OCI-LY1 (cell line): ENCODE data around the gene WFDC1.

Experiments used
- H2AFZ ChIP-seq: fragments of 200-600 bp; sonication (generic), shearing (Covaris generic); 2 replicates; pipeline ENCODE4 v1.6.0; 2014; ENCODE audit warnings: antibody characterized with exemption, mild to moderate bottlenecking, low read length
- H3F3A ChIP-seq: fragments of 200-600 bp; sonication (generic), shearing (Covaris generic); 2 replicates; pipeline ENCODE4 v1.6.0; 2014; ENCODE audit warnings: mild to moderate bottlenecking, antibody characterized with exemption, low read length, moderate library complexity; ENCODE audit not compliant: insufficient read depth
- H3K27ac ChIP-seq: fragments of 200-600 bp; sonication (generic); 2 replicates; pipeline ENCODE4 v1.5.1; 2014; ENCODE audit warnings: low read length, mixed run types, mild to moderate bottlenecking, low read depth; ENCODE audit not compliant: poor library complexity, severe bottlenecking
- H3K27me3 ChIP-seq: fragments of 200-600 bp; sonication (generic); 2 replicates; pipeline ENCODE4 v1.6.0; 2014; ENCODE audit warnings: antibody characterized with exemption, mild to moderate bottlenecking, low read length, moderate library complexity; ENCODE audit not compliant: insufficient read depth
- H3K36me3 ChIP-seq: fragments of 200-600 bp; sonication (generic); 2 replicates; pipeline ENCODE4 v1.6.1; 2014; ENCODE audit warnings: mild to moderate bottlenecking, antibody characterized with exemption, low read length, moderate library complexity, mixed read lengths; ENCODE audit not compliant: insufficient read depth
- H3K4me1 ChIP-seq: fragments of 200-600 bp; sonication (generic); 2 replicates; pipeline ENCODE4 v1.5.1; 2014; ENCODE audit warnings: mild to moderate bottlenecking, low read length, moderate library complexity; ENCODE audit not compliant: insufficient read depth, severe bottlenecking
- H3K4me2 ChIP-seq: fragments of 200-600 bp; sonication (generic), shearing (Covaris generic); 2 replicates; pipeline ENCODE4 v1.6.1; 2014; ENCODE audit warnings: low read length
- H3K4me3 ChIP-seq: fragments of 200-600 bp; sonication (generic); 2 replicates; pipeline ENCODE4 v1.5.1; 2014; ENCODE audit warnings: low read length, low read depth, mild to moderate bottlenecking, mixed read lengths; ENCODE audit not compliant: poor library complexity, severe bottlenecking
- H3K79me2 ChIP-seq: fragments of 200-600 bp; shearing (Covaris generic); 2 replicates; pipeline ENCODE4 v1.6.1; 2016; ENCODE audit warnings: mixed run types, low read length, mixed read lengths; ENCODE audit not compliant: insufficient read depth
- H3K9ac ChIP-seq: fragments of 200-600 bp; sonication (generic), shearing (Covaris generic); 2 replicates; pipeline ENCODE4 v1.6.1; 2014; ENCODE audit warnings: mild to moderate bottlenecking, low read length, mixed read lengths
- H3K9me2 ChIP-seq: fragments of 200-600 bp; sonication (generic), shearing (Covaris generic); 2 replicates; pipeline ENCODE4 v1.6.1; 2014; ENCODE audit warnings: low read depth, mild to moderate bottlenecking, low read length, mixed read lengths
- H3K9me3 ChIP-seq: fragments of 200-600 bp; shearing (Covaris generic); 2 replicates; pipeline ENCODE4 v1.6.1; 2014; ENCODE audit warnings: low read length, mixed read lengths
- H4K20me1 ChIP-seq: fragments of 200-600 bp; sonication (generic), shearing (Covaris generic); 2 replicates; pipeline ENCODE4 v1.6.0; 2016; ENCODE audit warnings: mild to moderate bottlenecking, low read length; ENCODE audit not compliant: insufficient read depth
- CTCF ChIP-seq: fragments of 200-600 bp; sonication (generic), shearing (Covaris generic); IDR thresholded peaks from 2 replicates; pipeline ENCODE4 v1.5.1; 2017; ENCODE audit warnings: mild to moderate bottlenecking, antibody characterized with exemption, low read length, moderate library complexity, mixed read lengths
- EZH2 ChIP-seq: fragments of 200-600 bp; sonication (generic), shearing (Covaris generic); IDR thresholded peaks from 2 replicates; pipeline ENCODE4 v1.8.0; 2017; ENCODE audit warnings: borderline replicate concordance, mixed run types, mild to moderate bottlenecking, antibody characterized with exemption, low read length, moderate library complexity, mixed read lengths

Gene WFDC1

GRCh38 chr16:84284154-84284722 is 10.4 kb upstream of the WFDC1 start:
- H3K36me3 ChIP-seq: no peaks in the 10 kb centered on the region
- no peaks in the 10 kb centered on the region for H3K4me1 ChIP-seq

GRCh38 chr16:84286578-84287240 is 8.0 kb upstream of the WFDC1 start:
- H3K27ac ChIP-seq: no peak overlapping the region
- H4K20me1 ChIP-seq: no peaks in the 10 kb centered on the region
- H3K36me3 ChIP-seq: no peaks in the 10 kb centered on the region
- no peak for TF ChIP-seq CTCF
- no peaks in the 10 kb centered on the region for H3K79me2 ChIP-seq
- H3K4me1 ChIP-seq: no peaks in the 10 kb centered on the region
- no peaks in the 10 kb centered on the region for H3K9me2 ChIP-seq
- no peaks in the 10 kb centered on the region for H3K9me3 ChIP-seq
- H3K27me3 ChIP-seq: peaks cover 6% of the 10 kb centered on the region; the same call in 1 of the 2 replicates
- H3K4me2 ChIP-seq: no peak overlapping the region
- no peak overlapping the region for H2AFZ ChIP-seq
- no peak overlapping the region for H3K9ac ChIP-seq
- no peak overlapping the region for H3K4me3 ChIP-seq
- H3F3A ChIP-seq: no peaks in the 10 kb centered on the region

More at GRCh38 chr16:84284154-84284722, 10.4 kb upstream of the WFDC1 start:
- no peaks in the 10 kb centered on the region for H3K79me2 ChIP-seq
- H3K9ac ChIP-seq: no peak overlapping the region
- no peak for TF ChIP-seq CTCF
- no peak for TF ChIP-seq EZH2
- H2AFZ ChIP-seq: no peak overlapping the region
- no peaks in the 10 kb centered on the region for H3K9me2 ChIP-seq
- no peak overlapping the region for H3K4me3 ChIP-seq
- H3K27ac ChIP-seq: no peak overlapping the region
- H4K20me1 ChIP-seq: no peaks in the 10 kb centered on the region
- H3K9me3 ChIP-seq: no peaks in the 10 kb centered on the region
- no peak overlapping the region for H3K4me2 ChIP-seq
- no peaks in the 10 kb centered on the region for H3F3A ChIP-seq
- H3K27me3 ChIP-seq: peaks cover 6% of the 10 kb centered on the region; the same call in 1 of the 2 replicates

GRCh38 chr16:84288902-84289301 is 5.8 kb upstream of the WFDC1 start:
- Histone ChIP-seq H3K36me3 (no peaks in the 10 kb centered on the region), H3K9ac (no peak overlapping the region), H3K27ac (no peak overlapping the region), H3K4me1 (no peaks in the 10 kb centered on the region), H3K9me2 (no peaks in the 10 kb centered on the region), H4K20me1 (no peaks in the 10 kb centered on the region), H3K4me3 (no peak overlapping the region), H3K27me3 (no peaks in the 10 kb centered on the region; the same call in 1 of the 2 replicates), H3K79me2 (no peaks in the 10 kb centered on the region), H3F3A (no peaks in the 10 kb centered on the region), H3K9me3 (no peaks in the 10 kb centered on the region), H3K4me2 (no peak overlapping the region), H2AFZ (no peak overlapping the region)
- TF ChIP-seq CTCF (no peak), EZH2 (no peak)
